Dendritic cell treated with granulocyte-macrophage colony-stimulating factor and Interleukin-4, amounts not matched to agents 40 ng/mL and 50 ng/mL, for 4 days (primary cell): ENCODE measurements around the gene LSM14A.

ENCODE experiments used
- H3K27ac Mint-ChIP-seq: one replicate; pipeline ENCODE4 v1.8.0; 2022; ENCODE audit warnings: mild to moderate bottlenecking, mixed read lengths
- H3K27me3 Mint-ChIP-seq: one replicate; pipeline ENCODE4 v1.8.0; 2022; ENCODE audit warnings: mild to moderate bottlenecking, mixed read lengths
- H3K36me3 Mint-ChIP-seq: one replicate; pipeline ENCODE4 v1.8.0; 2022; ENCODE audit warnings: low read depth, mixed read lengths
- H3K4me1 Mint-ChIP-seq: one replicate; pipeline ENCODE4 v1.8.0; 2022; ENCODE audit warnings: low read depth, mixed read lengths
- H3K4me3 Mint-ChIP-seq: one replicate; pipeline ENCODE4 v1.8.0; 2022; ENCODE audit warnings: mild to moderate bottlenecking, moderate library complexity, mixed read lengths
- H3K9me3 Mint-ChIP-seq: one replicate; pipeline ENCODE4 v1.8.0; 2022; ENCODE audit warnings: mixed read lengths
- intact Hi-C: fragments of 100-400 bp; cut with micrococcal nuclease; formaldehyde crosslinking; loops from one replicate; pipeline ENCODE4 v1.15.0; 2022

LSM14A gene

GRCh38 chr19:34269968-34270621 is 97.8 kb downstream of the LSM14A start:
- H3K9me3 Mint-ChIP-seq = no peaks in the 10 kb centered on the region
- H3K36me3 Mint-ChIP-seq = no peaks in the 10 kb centered on the region
- peaks cover 27% of the 10 kb centered on the region for H3K4me1 Mint-ChIP-seq
- H3K27me3 Mint-ChIP-seq = peaks cover 42% of the 10 kb centered on the region
- peak overlapping the region; percentile 24 for H3K4me3 Mint-ChIP-seq
- peak overlapping the region; percentile 93 for H3K27ac Mint-ChIP-seq
- intact Hi-C loops = loop anchor here (2.0 kb wide), 1 partner anchor 13 kb away; no protein-coding TSS in a partner anchor

GRCh38 chr19:34273121-34273520 is 100.8 kb downstream of the LSM14A start:
- intact Hi-C loops = no loop called here

GRCh38 chr19:34274284-34274826 is 102.1 kb downstream of the LSM14A start:
- intact Hi-C loops = no loop called here
- H3K27me3 Mint-ChIP-seq = peaks cover 38% of the 10 kb centered on the region
- peaks cover 27% of the 10 kb centered on the region for H3K4me1 Mint-ChIP-seq
- no peaks in the 10 kb centered on the region for H3K9me3 Mint-ChIP-seq
- H3K36me3 Mint-ChIP-seq = no peaks in the 10 kb centered on the region
- H3K4me3 Mint-ChIP-seq = no peak overlapping the region
- no peak overlapping the region for H3K27ac Mint-ChIP-seq

More at GRCh38 chr19:34273121-34273520, 100.8 kb downstream of the LSM14A start:
- Mint-ChIP-seq H3K27ac (no peak overlapping the region), H3K4me1 (peaks cover 27% of the 10 kb centered on the region), H3K36me3 (no peaks in the 10 kb centered on the region), H3K4me3 (no peak overlapping the region), H3K9me3 (no peaks in the 10 kb centered on the region), H3K27me3 (peaks cover 41% of the 10 kb centered on the region)

- Mint-ChIP-seq H3K27ac (no peak overlapping the region), H3K9me3 (no peaks in the 10 kb centered on the region), H3K4me1 (peaks cover 21% of the 10 kb centered on the region), H3K36me3 (no peaks in the 10 kb centered on the region), H3K4me3 (no peak overlapping the region), H3K27me3 (peaks cover 38% of the 10 kb centered on the region)
- intact Hi-C loops = no loop called here
Measured at GRCh38 chr19:34274827-34275625, 102.7 kb downstream of the LSM14A start.

GRCh38 chr19:34275705-34276104 is 103.4 kb downstream of the LSM14A start:
- Mint-ChIP-seq H3K36me3 (no peaks in the 10 kb centered on the region), H3K4me3 (no peak overlapping the region), H3K27ac (no peak overlapping the region), H3K9me3 (no peaks in the 10 kb centered on the region), H3K27me3 (peaks cover 38% of the 10 kb centered on the region), H3K4me1 (peaks cover 14% of the 10 kb centered on the region)
- intact Hi-C loops = no loop called here

GRCh38 chr19:34276614-34277013 is 104.3 kb downstream of the LSM14A start:
- no peak overlapping the region for H3K4me3 Mint-ChIP-seq
- no peaks in the 10 kb centered on the region for H3K36me3 Mint-ChIP-seq
- peaks cover 12% of the 10 kb centered on the region for H3K4me1 Mint-ChIP-seq
- no peaks in the 10 kb centered on the region for H3K9me3 Mint-ChIP-seq
- H3K27me3 Mint-ChIP-seq = peaks cover 40% of the 10 kb centered on the region
- no peak overlapping the region for H3K27ac Mint-ChIP-seq
- intact Hi-C loops = no loop called here

GRCh38 chr19:34277244-34277643 is 104.9 kb downstream of the LSM14A start:
- no peak overlapping the region for H3K4me3 Mint-ChIP-seq
- H3K9me3 Mint-ChIP-seq = no peaks in the 10 kb centered on the region
- H3K36me3 Mint-ChIP-seq = no peaks in the 10 kb centered on the region
- peaks cover 6% of the 10 kb centered on the region for H3K4me1 Mint-ChIP-seq
- H3K27me3 Mint-ChIP-seq = peaks cover 37% of the 10 kb centered on the region
- no peak overlapping the region for H3K27ac Mint-ChIP-seq
- intact Hi-C loops = no loop called here

GRCh38 chr19:34278783-34279182 is 106.5 kb downstream of the LSM14A start:
- no peaks in the 10 kb centered on the region for H3K9me3 Mint-ChIP-seq
- peaks cover 30% of the 10 kb centered on the region for H3K27me3 Mint-ChIP-seq
- H3K4me1 Mint-ChIP-seq = peaks cover 1% of the 10 kb centered on the region
- H3K36me3 Mint-ChIP-seq = no peaks in the 10 kb centered on the region
- no peak overlapping the region for H3K4me3 Mint-ChIP-seq
- H3K27ac Mint-ChIP-seq = no peak overlapping the region
- intact Hi-C loops = no loop called here
